Measurements from ENCODE around the gene TNS1. TPM values are rescaled to one million over a fixed set of nuclear protein-coding genes. Genes with fewer than 3 reads are reported as not detected.

The TNS1 gene
- total and polyA plus RNA-seq, 4 donors, result 67.0 to 377 (median 208) TPM

DNA sequence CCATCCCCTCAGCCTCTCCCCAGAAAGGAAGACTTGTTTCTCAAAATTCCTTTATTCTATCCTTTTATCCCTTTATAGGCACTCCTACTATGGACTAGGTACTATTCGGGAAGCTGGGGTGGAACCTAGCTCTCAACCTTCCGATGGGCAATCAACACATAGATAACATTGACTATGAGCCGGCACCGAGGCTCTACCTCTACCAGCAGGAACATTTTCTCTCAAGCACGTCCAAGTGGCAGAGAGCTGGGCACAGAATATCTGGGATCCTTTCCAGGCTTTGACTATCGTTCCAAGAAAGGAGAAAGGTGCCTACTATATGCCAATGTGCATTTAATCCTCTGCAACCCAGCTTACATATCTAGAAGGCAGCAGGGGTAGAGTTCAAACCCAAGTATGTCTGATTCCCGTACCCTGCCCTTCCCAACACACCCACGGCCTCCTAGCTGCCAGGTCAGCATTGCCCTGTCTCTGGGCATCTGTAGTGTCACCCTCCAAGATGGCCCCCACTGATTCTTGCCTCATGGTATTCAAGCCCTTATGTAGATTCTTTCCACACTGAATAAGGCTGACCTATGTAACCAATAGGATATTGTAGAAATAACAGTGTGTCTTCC lies 28.3 kb downstream of the TNS1 start:
- DNase-seq, result no peak
- peak overlapping the region in 1 of 2 donors; percentile 34 for H3K27ac ChIP-seq (ENCODE audit: low read depth in 1 of 2, low read length in 1 of 2)

DNA sequence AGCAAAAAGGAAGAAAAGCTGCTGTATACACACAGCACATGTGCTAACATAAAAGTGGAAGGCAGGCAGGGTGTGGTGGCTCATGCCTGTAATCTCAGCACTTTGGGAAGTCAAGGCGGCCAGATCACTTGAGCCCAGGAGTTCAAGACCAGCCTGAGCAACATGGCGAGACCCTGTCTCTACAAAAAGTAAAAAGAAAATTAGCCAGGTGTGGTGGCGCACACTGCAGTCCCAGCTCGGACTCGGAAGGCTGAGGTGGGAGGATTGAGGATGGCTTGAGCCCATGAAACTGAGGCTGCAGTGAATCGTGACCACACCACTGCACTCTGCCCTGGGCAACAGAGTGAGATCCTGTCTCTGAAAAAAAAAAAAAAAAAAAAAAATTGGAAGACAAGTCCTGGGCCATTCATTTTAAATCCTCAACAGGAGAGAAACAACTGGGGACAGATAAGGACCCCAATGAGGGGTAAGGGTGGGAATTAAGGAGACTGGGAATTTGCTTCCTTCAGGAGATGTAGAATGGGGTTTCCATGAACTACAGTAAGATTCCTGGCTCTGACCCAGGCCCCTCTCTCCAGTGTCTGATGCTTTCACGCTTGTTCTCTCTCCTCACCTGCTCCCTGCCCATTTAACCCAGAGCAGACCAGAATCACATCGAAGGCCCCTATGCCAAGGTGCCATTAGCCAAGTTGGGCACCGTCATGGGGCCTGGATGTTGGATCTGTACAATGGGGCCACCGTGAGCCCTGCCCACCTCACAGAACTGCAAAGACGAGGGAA lies 29.6 kb downstream of the TNS1 start:
- H3K4me3 ChIP-seq, result no peak overlapping the region
- no peak for ATAC-seq (ENCODE audit: insufficient read depth, low FRiP score)
- peaks cover 9 to 17% (median 13%) of the 10 kb centered on the region in 5 donors for H3K4me1 ChIP-seq (ENCODE audit: control insufficient read depth in 5 of 5, insufficient read depth in 5 of 5, low read length in 5 of 5)
- no peak for DNase-seq
- H3K27me3 ChIP-seq (ENCODE audit: control insufficient read depth in 3 of 3, insufficient read depth in 3 of 3, low read length in 2 of 3), result no peaks in the 10 kb centered on the region
- TF ChIP-seq, protein P1, sequence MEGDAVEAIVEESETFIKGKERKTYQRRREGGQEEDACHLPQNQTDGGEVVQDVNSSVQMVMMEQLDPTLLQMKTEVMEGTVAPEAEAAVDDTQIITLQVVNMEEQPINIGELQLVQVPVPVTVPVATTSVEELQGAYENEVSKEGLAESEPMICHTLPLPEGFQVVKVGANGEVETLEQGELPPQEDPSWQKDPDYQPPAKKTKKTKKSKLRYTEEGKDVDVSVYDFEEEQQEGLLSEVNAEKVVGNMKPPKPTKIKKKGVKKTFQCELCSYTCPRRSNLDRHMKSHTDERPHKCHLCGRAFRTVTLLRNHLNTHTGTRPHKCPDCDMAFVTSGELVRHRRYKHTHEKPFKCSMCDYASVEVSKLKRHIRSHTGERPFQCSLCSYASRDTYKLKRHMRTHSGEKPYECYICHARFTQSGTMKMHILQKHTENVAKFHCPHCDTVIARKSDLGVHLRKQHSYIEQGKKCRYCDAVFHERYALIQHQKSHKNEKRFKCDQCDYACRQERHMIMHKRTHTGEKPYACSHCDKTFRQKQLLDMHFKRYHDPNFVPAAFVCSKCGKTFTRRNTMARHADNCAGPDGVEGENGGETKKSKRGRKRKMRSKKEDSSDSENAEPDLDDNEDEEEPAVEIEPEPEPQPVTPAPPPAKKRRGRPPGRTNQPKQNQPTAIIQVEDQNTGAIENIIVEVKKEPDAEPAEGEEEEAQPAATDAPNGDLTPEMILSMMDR (IDR thresholded peaks at IDR 0.05; ENCODE audit: control extremely low read depth, extremely low read depth), result no peak
- H3K9ac ChIP-seq (ENCODE audit: insufficient read depth in 1 of 2, low read length in 2 of 2), result no peak overlapping the region
- peak overlapping the region in 1 of 2 donors; percentile 44 for H3K27ac ChIP-seq (ENCODE audit: low read depth in 1 of 2, low read length in 1 of 2)
- H3K36me3 ChIP-seq (ENCODE audit: control insufficient read depth in 4 of 4, insufficient read depth in 4 of 4, low read length in 4 of 4), result peaks cover 0 to 15% (median 4%) of the 10 kb centered on the region in 4 donors
- 92 to 94% methylated on average over 11 of the region's 11 CpGs for WGBS, 2 donors
- no peaks in the 10 kb centered on the region for H3K9me3 ChIP-seq (ENCODE audit: control insufficient read depth in 4 of 4, insufficient read depth in 3 of 4, low read length in 3 of 4)

More for the DNA sequence above, 28.3 kb downstream of the TNS1 start:
- H3K36me3 ChIP-seq (ENCODE audit: control insufficient read depth in 4 of 4, insufficient read depth in 4 of 4, low read length in 4 of 4), result peaks cover 0 to 15% (median 4%) of the 10 kb centered on the region in 4 donors
- 75 to 88% methylated on average over 8 of the region's 8 CpGs for WGBS, 2 donors
- H3K4me3 ChIP-seq, result no peak overlapping the region
- H3K9me3 ChIP-seq (ENCODE audit: control insufficient read depth in 4 of 4, insufficient read depth in 3 of 4, low read length in 3 of 4), result no peaks in the 10 kb centered on the region
- no peaks in the 10 kb centered on the region for H3K27me3 ChIP-seq (ENCODE audit: control insufficient read depth in 3 of 3, insufficient read depth in 3 of 3, low read length in 2 of 3)
- no peak overlapping the region for H3K9ac ChIP-seq (ENCODE audit: insufficient read depth in 1 of 2, low read length in 2 of 2)
- ATAC-seq (ENCODE audit: insufficient read depth, low FRiP score), result no peak
- TF ChIP-seq, protein P1 (IDR thresholded peaks at IDR 0.05; ENCODE audit: control extremely low read depth, extremely low read depth), result no peak
- H3K4me1 ChIP-seq (ENCODE audit: control insufficient read depth in 5 of 5, insufficient read depth in 5 of 5, low read length in 5 of 5), result peaks cover 13 to 25% (median 19%) of the 10 kb centered on the region in 5 donors

DNA sequence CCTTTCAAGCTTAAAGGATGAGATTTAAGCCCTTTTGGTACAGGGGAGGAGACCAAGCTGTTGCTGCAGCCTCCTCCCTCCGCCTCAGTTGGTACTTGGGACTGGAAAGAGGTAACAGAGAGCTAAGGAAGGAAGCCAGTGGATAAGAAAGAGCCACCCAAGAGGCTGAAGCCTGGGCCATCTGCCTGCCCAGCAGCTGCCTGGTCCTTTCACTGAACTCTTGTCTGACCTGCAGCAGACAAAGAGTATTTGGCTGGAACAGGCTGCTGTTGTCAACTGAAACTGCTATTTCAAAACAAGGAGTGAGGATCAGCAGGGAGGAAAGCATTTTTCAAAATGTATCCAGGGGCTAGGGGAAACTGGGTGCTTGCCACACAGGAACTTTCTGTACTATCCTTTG lies 30.3 kb downstream of the TNS1 start:
- ATAC-seq (ENCODE audit: insufficient read depth, low FRiP score), result no peak
- peak; percentile 69 to 79 (median 71) for DNase-seq
- Histone ChIP-seq H3K36me3 (ENCODE audit: control insufficient read depth in 4 of 4, insufficient read depth in 4 of 4, low read length in 4 of 4) (peaks cover 0 to 15% (median 4%) of the 10 kb centered on the region in 4 donors), H3K27ac (ENCODE audit: low read depth in 1 of 2, low read length in 1 of 2) (no peak overlapping the region), H3K9me3 (ENCODE audit: control insufficient read depth in 4 of 4, insufficient read depth in 3 of 4, low read length in 3 of 4) (no peaks in the 10 kb centered on the region), H3K4me3 (no peak overlapping the region), H3K27me3 (ENCODE audit: control insufficient read depth in 3 of 3, insufficient read depth in 3 of 3, low read length in 2 of 3) (no peaks in the 10 kb centered on the region), H3K4me1 (ENCODE audit: control insufficient read depth in 5 of 5, insufficient read depth in 5 of 5, low read length in 5 of 5) (peaks cover 5 to 10% (median 7%) of the 10 kb centered on the region in 5 donors), H3K9ac (ENCODE audit: insufficient read depth in 1 of 2, low read length in 2 of 2) (no peak overlapping the region)
- TF ChIP-seq, protein P1 (IDR thresholded peaks at IDR 0.05; ENCODE audit: control extremely low read depth, extremely low read depth), result no peak
- WGBS, 2 donors, result 68 to 100% methylated on average over 1 of the region's 1 CpG
